ENCODE results near the gene MZT2B. TPM values are rescaled to one million over a fixed set of nuclear protein-coding genes. Genes with fewer than 3 reads are reported as not detected.
A peak's percentile ranks its signal among the peaks of the same experiment; 100 is the strongest.
"Not testable (repeated sequence)": the region's sequence is repeated elsewhere in the genome, so short reads cannot be mapped to it uniquely, and the experiment has no call there.

The MZT2B gene
- polyA plus RNA-seq, 3 donors = 28.8 to 66.8 (median 64.9) TPM

DNA sequence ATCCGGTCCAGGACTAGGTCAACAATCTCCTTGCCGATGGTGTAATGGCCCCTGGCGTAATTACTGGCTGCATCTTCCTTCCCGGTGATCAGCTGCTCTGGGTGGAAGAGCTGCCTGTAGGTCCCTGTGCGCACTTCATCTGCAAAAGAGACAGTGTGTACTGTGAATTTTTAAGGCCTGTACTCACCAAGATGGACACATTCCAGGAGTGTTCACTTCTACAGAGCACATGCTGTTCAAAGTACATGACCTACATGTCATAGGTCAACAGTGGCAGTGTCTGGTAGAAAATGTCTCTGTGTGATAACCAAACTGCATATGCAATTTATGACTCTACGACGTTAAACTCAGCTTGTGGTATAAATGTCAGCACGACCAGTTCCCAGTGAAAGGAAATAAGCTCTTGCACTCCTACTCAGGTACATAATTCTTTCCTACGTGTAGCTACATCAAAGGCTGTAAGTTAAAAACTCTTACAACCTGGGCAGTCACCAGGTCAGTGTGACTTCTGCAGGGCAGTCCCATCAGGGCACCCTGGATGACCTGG, 13.1 kb downstream of the MZT2B start:
- H3K27me3 ChIP-seq (ENCODE audit: control insufficient read depth in 2 of 2, insufficient read depth in 2 of 2, low read length in 2 of 2); H2AFZ ChIP-seq (ENCODE audit: insufficient read depth, low read depth, low read length, poor library complexity, severe bottlenecking); H3K27ac ChIP-seq (ENCODE audit: low read depth in 1 of 2, low read length in 2 of 2); H3K9ac ChIP-seq (ENCODE audit: insufficient read depth, low read length, poor library complexity, severe bottlenecking); DNase-seq; H3K4me3 Mint-ChIP-seq; H3K27me3 Mint-ChIP-seq (ENCODE audit: low read depth in 3 of 3); H4K20me1 ChIP-seq (ENCODE audit: insufficient read depth, low read length); H3K27ac Mint-ChIP-seq; H3K9me3 ChIP-seq (replicated peaks in 1 of 2; ENCODE audit: control insufficient read depth in 1 of 2, insufficient read depth in 1 of 2, low read length in 2 of 2); H3K9me3 Mint-ChIP-seq; H3K79me2 ChIP-seq (ENCODE audit: insufficient read depth, low read length); H3K36me3 ChIP-seq (replicated peaks in 1 of 2; ENCODE audit: control insufficient read depth in 1 of 2, insufficient read depth in 2 of 2, low read length in 2 of 2); H3K4me3 ChIP-seq (replicated peaks in 1 of 3; ENCODE audit: low read depth in 2 of 3, low read length in 3 of 3); intact Hi-C loops (cut with micrococcal nuclease); H3K4me1 ChIP-seq (ENCODE audit: control insufficient read depth in 1 of 2, insufficient read depth in 2 of 2, low read length in 2 of 2); H3K4me2 ChIP-seq (replicated peaks; ENCODE audit: extremely low read depth, low read length, poor library complexity, severe bottlenecking); H3K4me1 Mint-ChIP-seq: not testable (repeated sequence)
- 83% methylated on average over 3 of the region's 9 CpGs for WGBS (ENCODE audit: insufficient coverage)
- H3K36me3 Mint-ChIP-seq = peaks cover 5 to 17% of the 10 kb centered on the region in 2 donors

DNA sequence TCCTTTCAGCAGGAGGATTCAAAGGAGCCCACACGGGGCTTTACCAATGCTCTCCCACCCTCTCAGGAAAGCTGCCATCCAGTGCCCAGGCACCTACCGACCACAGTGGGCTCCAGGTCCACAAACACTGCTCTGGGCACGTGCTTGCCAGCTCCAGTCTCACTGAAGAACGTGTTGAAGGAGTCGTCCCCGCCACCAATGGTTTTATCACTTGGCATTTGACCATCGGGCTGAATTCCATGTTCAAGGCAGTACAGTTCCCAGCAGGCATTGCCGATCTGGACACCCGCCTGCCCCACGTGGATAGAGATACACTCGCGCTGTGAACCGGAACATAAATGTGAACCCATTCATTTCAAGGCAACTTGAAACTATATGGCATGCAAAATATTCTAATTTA, 14.0 kb downstream of the MZT2B start:
- H3K4me1 ChIP-seq (ENCODE audit: control insufficient read depth in 1 of 2, insufficient read depth in 2 of 2, low read length in 2 of 2); H3K4me3 ChIP-seq (replicated peaks in 1 of 3; ENCODE audit: low read depth in 2 of 3, low read length in 3 of 3); H3K36me3 ChIP-seq (replicated peaks in 1 of 2; ENCODE audit: control insufficient read depth in 1 of 2, insufficient read depth in 2 of 2, low read length in 2 of 2); H3K4me2 ChIP-seq (replicated peaks; ENCODE audit: extremely low read depth, low read length, poor library complexity, severe bottlenecking); H3K9me3 Mint-ChIP-seq; H3K9me3 ChIP-seq (replicated peaks in 1 of 2; ENCODE audit: control insufficient read depth in 1 of 2, insufficient read depth in 1 of 2, low read length in 2 of 2); H3K27me3 Mint-ChIP-seq (ENCODE audit: low read depth in 3 of 3); DNase-seq; H4K20me1 ChIP-seq (ENCODE audit: insufficient read depth, low read length); intact Hi-C loops (cut with micrococcal nuclease); H2AFZ ChIP-seq (ENCODE audit: insufficient read depth, low read depth, low read length, poor library complexity, severe bottlenecking); H3K4me3 Mint-ChIP-seq; H3K27me3 ChIP-seq (ENCODE audit: control insufficient read depth in 2 of 2, insufficient read depth in 2 of 2, low read length in 2 of 2); H3K9ac ChIP-seq (ENCODE audit: insufficient read depth, low read length, poor library complexity, severe bottlenecking); H3K36me3 Mint-ChIP-seq; H3K27ac ChIP-seq (ENCODE audit: low read depth in 1 of 2, low read length in 2 of 2); H3K79me2 ChIP-seq (ENCODE audit: insufficient read depth, low read length); H3K4me1 Mint-ChIP-seq; H3K27ac Mint-ChIP-seq: not testable (repeated sequence)
- no CpG with 5 or more reads among the region's 13 CpGs for WGBS (ENCODE audit: insufficient coverage)

DNA sequence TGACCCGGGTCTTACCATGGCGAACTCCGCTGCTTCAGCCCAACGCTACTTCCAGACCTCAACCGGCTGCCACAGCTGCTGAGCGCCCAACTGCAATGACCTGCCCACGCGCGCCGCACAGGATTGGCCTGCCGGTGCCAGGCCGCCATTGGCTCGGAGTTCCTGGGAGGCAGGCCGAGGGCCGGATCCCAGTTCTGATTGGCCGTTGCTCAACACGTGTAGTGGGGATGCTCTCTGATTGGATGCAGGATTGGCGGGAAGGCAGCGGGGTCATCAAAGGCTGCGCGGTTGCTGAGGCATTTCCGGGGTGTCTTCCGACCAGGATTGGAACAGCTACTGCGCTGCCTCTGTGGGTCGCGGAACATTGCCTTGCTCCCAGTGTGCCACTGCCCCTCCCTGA, 16.3 kb downstream of the MZT2B start, which contains the start of gene TUBA3E:
Gene TUBA3E (minus strand): TSS at position 97 of the 400 bp plus-strand sequence. CDS start 79 bp downstream, at position 18.
- no peak for DNase-seq
- Histone ChIP-seq H3K9me3 (replicated peaks in 1 of 2; ENCODE audit: control insufficient read depth in 1 of 2, insufficient read depth in 1 of 2, low read length in 2 of 2) (no peaks in the 10 kb centered on the region), H3K4me3 (replicated peaks in 1 of 3; ENCODE audit: low read depth in 2 of 3, low read length in 3 of 3) (no peak within 1 kb of the TSS), H3K9ac (ENCODE audit: insufficient read depth, low read length, poor library complexity, severe bottlenecking) (no peak within 1 kb of the TSS), H3K27me3 (ENCODE audit: control insufficient read depth in 2 of 2, insufficient read depth in 2 of 2, low read length in 2 of 2) (no peaks in the 10 kb centered on the region), H3K4me1 (ENCODE audit: control insufficient read depth in 1 of 2, insufficient read depth in 2 of 2, low read length in 2 of 2) (peaks cover 0 to 5% of the 10 kb centered on the region in 2 donors), H4K20me1 (ENCODE audit: insufficient read depth, low read length) (no peaks in the 10 kb centered on the region), H3K79me2 (ENCODE audit: insufficient read depth, low read length) (no peaks in the 10 kb centered on the region), H3K36me3 (replicated peaks in 1 of 2; ENCODE audit: control insufficient read depth in 1 of 2, insufficient read depth in 2 of 2, low read length in 2 of 2) (no peaks in the 10 kb centered on the region), H3K4me2 (replicated peaks; ENCODE audit: extremely low read depth, low read length, poor library complexity, severe bottlenecking) (no peak within 1 kb of the TSS), H2AFZ (ENCODE audit: insufficient read depth, low read depth, low read length, poor library complexity, severe bottlenecking) (no peak within 1 kb of the TSS), H3K27ac (ENCODE audit: low read depth in 1 of 2, low read length in 2 of 2) (no peak within 1 kb of the TSS)
- Mint-ChIP-seq H3K27ac (peak within 1 kb of the TSS in 1 of 7 donors; percentile 2), H3K4me3 (no peak within 1 kb of the TSS), H3K27me3 (ENCODE audit: low read depth in 3 of 3) (peaks cover 2 to 7% (median 4%) of the 10 kb centered on the region in 3 donors), H3K36me3 (no peaks in the 10 kb centered on the region), H3K9me3 (peaks cover 0 to 9% (median 7%) of the 10 kb centered on the region in 7 donors), H3K4me1 (peaks cover 5% of the 10 kb centered on the region)
- intact Hi-C loops (cut with micrococcal nuclease) = no loop called here
- TF ChIP-seq, protein P1, sequence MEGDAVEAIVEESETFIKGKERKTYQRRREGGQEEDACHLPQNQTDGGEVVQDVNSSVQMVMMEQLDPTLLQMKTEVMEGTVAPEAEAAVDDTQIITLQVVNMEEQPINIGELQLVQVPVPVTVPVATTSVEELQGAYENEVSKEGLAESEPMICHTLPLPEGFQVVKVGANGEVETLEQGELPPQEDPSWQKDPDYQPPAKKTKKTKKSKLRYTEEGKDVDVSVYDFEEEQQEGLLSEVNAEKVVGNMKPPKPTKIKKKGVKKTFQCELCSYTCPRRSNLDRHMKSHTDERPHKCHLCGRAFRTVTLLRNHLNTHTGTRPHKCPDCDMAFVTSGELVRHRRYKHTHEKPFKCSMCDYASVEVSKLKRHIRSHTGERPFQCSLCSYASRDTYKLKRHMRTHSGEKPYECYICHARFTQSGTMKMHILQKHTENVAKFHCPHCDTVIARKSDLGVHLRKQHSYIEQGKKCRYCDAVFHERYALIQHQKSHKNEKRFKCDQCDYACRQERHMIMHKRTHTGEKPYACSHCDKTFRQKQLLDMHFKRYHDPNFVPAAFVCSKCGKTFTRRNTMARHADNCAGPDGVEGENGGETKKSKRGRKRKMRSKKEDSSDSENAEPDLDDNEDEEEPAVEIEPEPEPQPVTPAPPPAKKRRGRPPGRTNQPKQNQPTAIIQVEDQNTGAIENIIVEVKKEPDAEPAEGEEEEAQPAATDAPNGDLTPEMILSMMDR (IDR thresholded peaks at IDR 0.05) = no peak
- no CpG with 5 or more reads among the region's 26 CpGs for WGBS (ENCODE audit: insufficient coverage)

DNA sequence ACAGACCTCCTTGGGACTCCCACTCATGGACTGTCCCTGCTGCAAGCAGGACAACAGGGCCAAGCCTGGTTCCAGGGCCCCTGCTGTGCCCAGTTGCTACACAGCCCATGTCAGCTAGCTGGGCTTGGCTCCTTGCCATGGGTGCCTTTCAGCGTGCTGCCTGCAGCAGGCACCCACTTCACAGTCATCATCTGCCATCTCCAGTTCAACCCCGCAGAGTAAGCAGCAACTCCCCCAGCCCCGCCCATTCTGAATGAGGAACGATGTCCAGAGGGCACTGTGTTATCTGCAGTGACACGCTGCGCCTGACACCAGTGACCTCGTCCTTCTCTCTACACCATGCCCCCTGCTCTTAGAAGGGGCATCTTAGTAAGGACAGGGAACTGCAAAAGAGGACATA, 20.5 kb downstream of the MZT2B start:
- H3K9me3 ChIP-seq (replicated peaks in 1 of 2; ENCODE audit: control insufficient read depth in 1 of 2, insufficient read depth in 1 of 2, low read length in 2 of 2); H3K4me2 ChIP-seq (replicated peaks; ENCODE audit: extremely low read depth, low read length, poor library complexity, severe bottlenecking); H3K36me3 ChIP-seq (replicated peaks in 1 of 2; ENCODE audit: control insufficient read depth in 1 of 2, insufficient read depth in 2 of 2, low read length in 2 of 2); H3K4me3 ChIP-seq (replicated peaks in 1 of 3; ENCODE audit: low read depth in 2 of 3, low read length in 3 of 3); H3K79me2 ChIP-seq (ENCODE audit: insufficient read depth, low read length); H3K27me3 Mint-ChIP-seq (ENCODE audit: low read depth in 3 of 3); H3K27ac ChIP-seq (ENCODE audit: low read depth in 1 of 2, low read length in 2 of 2); H3K27me3 ChIP-seq (ENCODE audit: control insufficient read depth in 2 of 2, insufficient read depth in 2 of 2, low read length in 2 of 2); H3K4me1 ChIP-seq (ENCODE audit: control insufficient read depth in 1 of 2, insufficient read depth in 2 of 2, low read length in 2 of 2); H3K9me3 Mint-ChIP-seq; H3K4me1 Mint-ChIP-seq; intact Hi-C loops (cut with micrococcal nuclease); H3K9ac ChIP-seq (ENCODE audit: insufficient read depth, low read length, poor library complexity, severe bottlenecking); H4K20me1 ChIP-seq (ENCODE audit: insufficient read depth, low read length); H3K36me3 Mint-ChIP-seq: not testable (repeated sequence)
- WGBS (ENCODE audit: insufficient coverage) = no CpG with 5 or more reads among the region's 7 CpGs
- H2AFZ ChIP-seq (ENCODE audit: insufficient read depth, low read depth, low read length, poor library complexity, severe bottlenecking) = peak overlapping the region; percentile 59
- H3K27ac Mint-ChIP-seq = peak overlapping the region in 2 of 7 donors; percentile 27 to 42
- DNase-seq = peak; percentile 2 to 22 (median 4)
- H3K4me3 Mint-ChIP-seq = peak overlapping the region; percentile 60 to 82

Measured in CD14-positive monocyte (primary cell).